ENCODE measurements around the gene PTPRM. TPM values are rescaled to one million over a fixed set of nuclear protein-coding genes. Genes with fewer than 3 reads are reported as not detected.

The PTPRM gene
- total RNA-seq, 1 experiment from 2014 or later, result 1.6 TPM

GRCh38 chr18:8107426-8107825, 540.3 kb downstream of the PTPRM start:
- Histone ChIP-seq H3K9me3 (ENCODE audit: control insufficient read depth, insufficient read depth, low read depth, low read length) (no peaks in the 10 kb centered on the region), H3K36me3 (ENCODE audit: control insufficient read depth, insufficient read depth, low read length) (no peaks in the 10 kb centered on the region), H3K4me3 (ENCODE audit: low read depth in 2 of 2, low read length in 2 of 2) (no peak overlapping the region), H3K27ac (ENCODE audit: low read length) (no peak overlapping the region), H3K4me1 (ENCODE audit: control insufficient read depth, insufficient read depth, low read length) (no peaks in the 10 kb centered on the region), H3K27me3 (ENCODE audit: control insufficient read depth, insufficient read depth, low read length) (no peaks in the 10 kb centered on the region)
- in situ Hi-C loops (cut with HindIII; ENCODE audit: low pct_unique_long_range_greater_than_20kb, low sequenced_read_pairs), result no loop called here
- BruUV-seq (replicated peaks), result no TSS peak
- ATAC-seq (no peak), DNase-seq (ENCODE audit: low read depth, low spot score) (no peak)
- POLR2A ChIA-PET, result no interaction called here
- CTCF ChIA-PET, result no interaction called here
- intact Hi-C loops (cut with micrococcal nuclease; ENCODE audit: unreplicated experiment), result no loop called here
- no peak for TF ChIP-seq CTCF (IDR thresholded peaks at IDR 0.05)
- TF ChIP-seq REST (IDR thresholded peaks at IDR 0.05; ENCODE audit: insufficient read depth in 1 of 2, low read depth in 2 of 2, low read length in 1 of 2), result no peak
- TF ChIP-seq SIN3A (IDR thresholded peaks at IDR 0.05; ENCODE audit: borderline replicate concordance, insufficient read depth, low read depth, low read length), result no peak
- TF ChIP-seq TCF7L2 (IDR thresholded peaks at IDR 0.05; ENCODE audit: low read depth, low read length), result no peak
- TF ChIP-seq POLR2AphosphoS5 (IDR thresholded peaks at IDR 0.05; ENCODE audit: low read depth, low read length), result no peak

GRCh38 chr18:8114480-8114879, 547.4 kb downstream of the PTPRM start:
- no peak for ATAC-seq

More at GRCh38 chr18:8114480-8114879, 547.4 kb downstream of the PTPRM start:
- Histone ChIP-seq H3K27ac (ENCODE audit: low read length) (no peak overlapping the region), H3K4me3 (ENCODE audit: low read depth in 2 of 2, low read length in 2 of 2) (no peak overlapping the region), H3K4me1 (ENCODE audit: control insufficient read depth, insufficient read depth, low read length) (no peaks in the 10 kb centered on the region), H3K36me3 (ENCODE audit: control insufficient read depth, insufficient read depth, low read length) (no peaks in the 10 kb centered on the region), H3K9me3 (ENCODE audit: control insufficient read depth, insufficient read depth, low read depth, low read length) (no peaks in the 10 kb centered on the region), H3K27me3 (ENCODE audit: control insufficient read depth, insufficient read depth, low read length) (no peaks in the 10 kb centered on the region)
- no peak for DNase-seq (ENCODE audit: low read depth, low spot score)
- BruUV-seq (replicated peaks), result no TSS peak
- in situ Hi-C loops (cut with HindIII; ENCODE audit: low pct_unique_long_range_greater_than_20kb, low sequenced_read_pairs) (no loop called here), intact Hi-C loops (cut with micrococcal nuclease; ENCODE audit: unreplicated experiment) (no loop called here)
- ChIA-PET POLR2A (no interaction called here), CTCF (no interaction called here)
- no peak for TF ChIP-seq CTCF (IDR thresholded peaks at IDR 0.05)
- no peak for TF ChIP-seq REST (IDR thresholded peaks at IDR 0.05; ENCODE audit: insufficient read depth in 1 of 2, low read depth in 2 of 2, low read length in 1 of 2)
- no peak for TF ChIP-seq POLR2AphosphoS5 (IDR thresholded peaks at IDR 0.05; ENCODE audit: low read depth, low read length)
- no peak for TF ChIP-seq SIN3A (IDR thresholded peaks at IDR 0.05; ENCODE audit: borderline replicate concordance, insufficient read depth, low read depth, low read length)
- TF ChIP-seq TCF7L2 (IDR thresholded peaks at IDR 0.05; ENCODE audit: low read depth, low read length), result no peak

Measured in Panc1 (cell line).